NCI-H2227 (cell line): ENCODE measurements around the gene CLK2.
"Not testable (repeated sequence)": the region's sequence is repeated elsewhere in the genome, so short reads cannot be mapped to it uniquely, and the experiment has no call there.

ENCODE experiments used
- DNase-seq: peaks from one replicate; lab custom pipeline; 2025; ENCODE audit not compliant: unreplicated experiment; lab: John Stamatoyannopoulos, UW

The CLK2 gene

GRCh38 chr1:155268630-155269029 is 4.7 kb downstream of the CLK2 start:
- no peak for DNase-seq

GRCh38 chr1:155267373-155267772 is 5.9 kb downstream of the CLK2 start:
- no peak for DNase-seq

GRCh38 chr1:155266553-155266952 is 6.8 kb downstream of the CLK2 start:
- DNase-seq: no peak

GRCh38 chr1:155263067-155263466 is 10.2 kb downstream of the CLK2 start:
- DNase-seq: no peak

- peak; percentile 98 for DNase-seq
These were observed 11.2 kb downstream of the CLK2 start, which contains the start of gene SCAMP3 for GRCh38 chr1:155261852-155262673. SCAMP3 (minus strand) TSS chr1:155262360; CDS start chr1:155262151, 209 bp downstream.

GRCh38 chr1:155261493-155261851 is 11.8 kb downstream of the CLK2 start:
- no peak for DNase-seq

- no peak for DNase-seq
These were observed 13.0 kb downstream of the CLK2 start for GRCh38 chr1:155260276-155260675.

GRCh38 chr1:155256058-155256852 is 17.0 kb downstream of the CLK2 start:
- DNase-seq: no peak

- peak; percentile 91 for DNase-seq
These were observed 17.9 kb downstream of the CLK2 start, which contains the start of gene ENTREP3 for GRCh38 chr1:155255243-155256007. ENTREP3 (minus strand) TSS chr1:155255483; CDS start chr1:155254877, 606 bp downstream.

- DNase-seq: peak; percentile 55
These were observed 18.5 kb downstream of the CLK2 start for GRCh38 chr1:155254714-155255242.

GRCh38 chr1:155254228-155254713 is 19.0 kb downstream of the CLK2 start:
- no peak for DNase-seq

- no peak for DNase-seq
These were observed 19.5 kb downstream of the CLK2 start for GRCh38 chr1:155253797-155254196.

- DNase-seq: no peak
These were observed 20.1 kb downstream of the CLK2 start for GRCh38 chr1:155253208-155253607.

- DNase-seq: no peak
These were observed 21.7 kb downstream of the CLK2 start for GRCh38 chr1:155251566-155251965.

GRCh38 chr1:155250633-155251449 is 22.5 kb downstream of the CLK2 start:
- DNase-seq: peak; percentile 95

- DNase-seq: no peak
These were observed 23.1 kb downstream of the CLK2 start for GRCh38 chr1:155250246-155250632.

- DNase-seq: no peak
These were observed 25.4 kb downstream of the CLK2 start for GRCh38 chr1:155247667-155248553.

GRCh38 chr1:155246796-155247195 is 26.5 kb downstream of the CLK2 start:
- DNase-seq: not testable (repeated sequence)

- DNase-seq: no peak
These were observed 28.2 kb downstream of the CLK2 start for GRCh38 chr1:155245163-155245524.
